HG03060 (cell line): Measurements from ENCODE around the gene SCUBE1.

ENCODE experiments used
- ATAC-seq: cut with Tn5 transposase; IDR thresholded peaks from one replicate; pipeline ENCODE4 v1.9.1; 2021; ENCODE audit warnings: low read depth, moderate number of reproducible peaks; ENCODE audit not compliant: unreplicated experiment

SCUBE1 gene

GRCh38 chr22:43148581-43148980, 194.6 kb downstream of the SCUBE1 start:
- ATAC-seq = no peak

- ATAC-seq = no peak
These were observed 195.4 kb downstream of the SCUBE1 start for GRCh38 chr22:43147821-43148220.
